Glutamatergic neuron (in vitro differentiated cells): Measurements from ENCODE around the gene RHOF. TPM values are rescaled to one million over a fixed set of nuclear protein-coding genes. Genes with fewer than 3 reads are reported as not detected.

Source experiments
- DNase-seq: peaks from one replicate; pipeline ENCODE4 v3.0.0; 2022
- H3K27ac Mint-ChIP-seq: one replicate; pipeline ENCODE4 v1.8.0; 2020; ENCODE audit warnings: mild to moderate bottlenecking, mixed read lengths, inconsistent platforms; ENCODE audit not compliant: unreplicated experiment
- H3K27me3 Mint-ChIP-seq: one replicate; pipeline ENCODE4 v1.8.0; 2020; ENCODE audit warnings: mild to moderate bottlenecking, moderate library complexity, mixed read lengths, inconsistent platforms; ENCODE audit not compliant: unreplicated experiment
- H3K36me3 Mint-ChIP-seq: one replicate; pipeline ENCODE4 v1.8.0; 2020; ENCODE audit warnings: mild to moderate bottlenecking, mixed read lengths, inconsistent platforms; ENCODE audit not compliant: unreplicated experiment
- H3K4me1 Mint-ChIP-seq: one replicate; pipeline ENCODE4 v1.8.0; 2020; ENCODE audit warnings: mild to moderate bottlenecking, low read depth, mixed read lengths, inconsistent platforms; ENCODE audit not compliant: unreplicated experiment
- H3K4me3 Mint-ChIP-seq: one replicate; pipeline ENCODE4 v1.8.0; 2020; ENCODE audit warnings: mild to moderate bottlenecking, mixed read lengths, inconsistent platforms; ENCODE audit not compliant: unreplicated experiment
- H3K9me3 Mint-ChIP-seq: one replicate; pipeline ENCODE4 v1.8.0; 2020; ENCODE audit warnings: mild to moderate bottlenecking, moderate library complexity, mixed read lengths, inconsistent platforms; ENCODE audit not compliant: unreplicated experiment
- CTCF ChIP-seq: fragments of 200-600 bp; sonication (generic); IDR thresholded peaks from one replicate; pipeline ENCODE4 v1.5.0; 2021; ENCODE audit not compliant: partially characterized antibody, unreplicated experiment
- total RNA-seq: library from RNA; stranded (reverse); fragmentation: NEBNext Ultra II Directional; extraction: Animal tissue kit (Norgen Biotek cat#: 25700); gene quantifications from one replicate; pipeline ENCODE4 v1.2.1, GENCODE V29; 2021; ENCODE audit not compliant: unreplicated experiment

Gene RHOF
- total RNA-seq, 1 donor from 2014 or later = 31.1 TPM

GRCh38 chr12:121778567-121779421 is 14.7 kb downstream of the RHOF start:
- no peak for DNase-seq

GRCh38 chr12:121776190-121777098 is 17.0 kb downstream of the RHOF start:
- Mint-ChIP-seq H3K36me3 (no peaks in the 10 kb centered on the region), H3K9me3 (peaks cover 10% of the 10 kb centered on the region), H3K4me1 (peaks cover 11% of the 10 kb centered on the region), H3K4me3 (no peak overlapping the region), H3K27ac (no peak overlapping the region), H3K27me3 (peaks cover 5% of the 10 kb centered on the region)
- peak; percentile 81 for TF ChIP-seq CTCF
- DNase-seq = peak; percentile 86

More at GRCh38 chr12:121778567-121779421, 14.7 kb downstream of the RHOF start:
- Mint-ChIP-seq H3K4me1 (peaks cover 16% of the 10 kb centered on the region), H3K27me3 (peaks cover 19% of the 10 kb centered on the region), H3K9me3 (peaks cover 18% of the 10 kb centered on the region), H3K36me3 (no peaks in the 10 kb centered on the region), H3K4me3 (no peak overlapping the region), H3K27ac (no peak overlapping the region)
- TF ChIP-seq CTCF = no peak

- H3K36me3 Mint-ChIP-seq = no peaks in the 10 kb centered on the region
- H3K4me3 Mint-ChIP-seq = no peak overlapping the region
- DNase-seq = no peak
- no peak for TF ChIP-seq CTCF
- H3K27me3 Mint-ChIP-seq = peaks cover 3% of the 10 kb centered on the region
- H3K4me1 Mint-ChIP-seq = peaks cover 14% of the 10 kb centered on the region
- H3K27ac Mint-ChIP-seq = no peak overlapping the region
- peaks cover 10% of the 10 kb centered on the region for H3K9me3 Mint-ChIP-seq
Observed at GRCh38 chr12:121775501-121775900, 18.0 kb downstream of the RHOF start.

GRCh38 chr12:121774968-121775474 is 18.5 kb downstream of the RHOF start:
- H3K4me3 Mint-ChIP-seq = no peak overlapping the region

More at GRCh38 chr12:121774968-121775474, 18.5 kb downstream of the RHOF start:
- no peak for TF ChIP-seq CTCF
- Mint-ChIP-seq H3K9me3 (peaks cover 8% of the 10 kb centered on the region), H3K36me3 (no peaks in the 10 kb centered on the region), H3K27ac (no peak overlapping the region), H3K4me1 (peaks cover 19% of the 10 kb centered on the region), H3K27me3 (peaks cover 3% of the 10 kb centered on the region)
- no peak for DNase-seq
